Stomach (tissue), 9 donors: Measurements from ENCODE around the gene FARS2. TPM values are rescaled to one million over a fixed set of nuclear protein-coding genes. Genes with fewer than 3 reads are reported as not detected.
A peak's percentile ranks its signal among the peaks of the same experiment; 100 is the strongest.

Experiments
- DNase-seq, 2 donors: peaks; one replicate each; pipeline versions ENCODE4 v3.0.0 to v3.0.0-alpha.2; 2013 to 2019
- H3K27ac ChIP-seq, 5 donors: fragments of 200-600 bp in 4 of 5; sonication (generic) in 4 of 5; one replicate each; pipeline ENCODE4 v1.5.1; 2013 to 2019; ENCODE audit warnings: mild to moderate bottlenecking in 1 of 5, moderate library complexity in 1 of 5
- H3K27me3 ChIP-seq, 3 donors: fragments of 200-600 bp; sonication (generic); one replicate each; pipeline ENCODE4 v1.5.1; 2017 to 2019; ENCODE audit warnings: mixed run types in 1 of 3
- H3K36me3 ChIP-seq, 4 donors: fragments of 200-600 bp; sonication (generic); 1 replicate in 3 of 4; 2 replicates in 1 of 4; pipeline ENCODE4 v1.5.1; 2016 to 2019
- H3K4me1 ChIP-seq, 4 donors: fragments of 200-600 bp; sonication (generic); one replicate each; pipeline ENCODE4 v1.5.1; 2016 to 2019
- H3K4me3 ChIP-seq, 4 donors: fragments of 200-600 bp; sonication (generic) in 3 of 4; one replicate each; pipeline ENCODE4 v1.5.1; 2016 to 2019; ENCODE audit warnings: mild to moderate bottlenecking in 1 of 4
- H3K9me3 ChIP-seq, 4 donors: fragments of 200-600 bp; sonication (generic); one replicate each; pipeline ENCODE4 v1.5.1; 2016 to 2019
- EP300 ChIP-seq: sonication (generic); formaldehyde crosslinking; IDR thresholded peaks from one replicate; pipeline ENCODE4 v1.6.1; 2017; ENCODE audit warnings: antibody characterized with exemption
- POLR2A ChIP-seq, 4 donors: fragments of 450-650 bp; IDR thresholded peaks; one replicate each; pipeline ENCODE4 v1.6.1; 2016; ENCODE audit warnings: antibody characterized with exemption in 4 of 4, control low read depth in 2 of 4, mild to moderate bottlenecking in 1 of 4, moderate library complexity in 1 of 4
- POLR2AphosphoS5 ChIP-seq, 3 donors: sonication (generic); formaldehyde crosslinking; IDR thresholded peaks; one replicate each; pipeline ENCODE4 v1.6.1; 2016; ENCODE audit warnings: antibody characterized with exemption in 3 of 3
- WGBS, 5 donors: extraction: QIAGEN DNeasy Blood & Tissue Kit in 3 of 5; methylation state at CpG; one replicate each; pipeline versions ENCODE4 v1.1.5 to v1.1.7; 2013 to 2018; 5-methylcytosine and 5-hydroxymethylcytosine counted together
- intact Hi-C: fragments of 100-400 bp; cut with DNase I; formaldehyde crosslinking; loops from one replicate; pipeline ENCODE4 v1.15.1; 2023; ENCODE audit warnings: low total_unique reads
- polyA plus RNA-seq, 3 donors: library from polyadenylated mRNA; stranded (reverse); fragments of 200-250 nt; gene quantifications; one replicate each; pipeline ENCODE4 v1.2.3, GENCODE V29; 2013
- total RNA-seq, 5 donors: library from RNA; depleted of rRNA; stranded (reverse); fragments of >200 nt; gene quantifications; one replicate each; pipeline versions ENCODE4 v1.1.0 to v1.2.3, GENCODE V29; 2014 to 2016
- TF ChIP-seq, protein P1 (sequence below), 7 experiments: fragments of 450-650 bp in 4 of 7; fragments of 200-600 bp in 3 of 7; sonication (generic) in 3 of 7; IDR thresholded peaks; one replicate each; pipeline ENCODE4 v1.5.1; 2016 to 2019; ENCODE audit warnings: antibody characterized with exemption in 7 of 7, control low read depth in 2 of 7, mild to moderate bottlenecking in 1 of 7
- donor health status: healthy with polysubstance abuse.
- donor health status: Bipolar disorder and iron deficiency.
- donor health status: healthy.

The FARS2 gene
- total and polyA plus RNA-seq, 8 donors, result 3.8 to 47.8 (median 15.9) TPM

DNA sequence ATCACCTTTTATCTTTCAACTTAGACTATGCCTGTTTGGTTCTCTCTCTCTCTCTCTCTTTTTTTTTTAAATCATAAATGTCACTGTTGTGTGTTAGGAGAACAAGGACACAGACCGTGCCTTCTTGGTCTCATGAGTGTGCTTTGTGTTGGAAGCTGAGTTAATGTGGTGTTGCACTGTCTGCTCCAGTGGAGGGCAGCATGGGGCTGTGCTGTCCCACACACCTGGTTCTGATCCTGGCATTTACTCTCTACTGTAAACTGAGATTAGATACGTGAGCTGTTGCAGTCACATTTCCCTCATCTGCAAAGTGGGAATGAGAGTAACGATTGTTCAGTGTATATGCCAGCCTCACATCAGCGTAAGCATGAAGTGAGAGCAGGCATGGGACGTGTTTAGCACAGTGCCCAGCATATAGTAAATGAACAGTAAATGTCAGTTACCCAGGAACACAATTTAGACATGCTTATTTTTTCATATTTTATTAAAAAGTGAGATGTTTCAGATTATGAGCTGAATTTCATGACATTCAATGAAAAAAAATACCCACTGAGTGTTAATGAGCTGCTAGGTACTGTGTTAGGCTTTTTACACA, 161.1 kb downstream of the FARS2 start:
- 56 to 72% (median 68%) methylated on average over 5 of the region's 5 CpGs for WGBS, 5 donors
- intact Hi-C loops, result no loop called here
- H3K36me3 ChIP-seq, result peaks cover 0 to 4% (median 2%) of the 10 kb centered on the region in 4 donors
- H3K27me3 ChIP-seq, result no peaks in the 10 kb centered on the region
- peak; percentile 52 to 58 for DNase-seq
- H3K27ac ChIP-seq, result no peak overlapping the region
- H3K4me1 ChIP-seq, result no peaks in the 10 kb centered on the region
- no peak for TF ChIP-seq POLR2AphosphoS5 (IDR thresholded peaks at IDR 0.05)
- TF ChIP-seq, protein P1, sequence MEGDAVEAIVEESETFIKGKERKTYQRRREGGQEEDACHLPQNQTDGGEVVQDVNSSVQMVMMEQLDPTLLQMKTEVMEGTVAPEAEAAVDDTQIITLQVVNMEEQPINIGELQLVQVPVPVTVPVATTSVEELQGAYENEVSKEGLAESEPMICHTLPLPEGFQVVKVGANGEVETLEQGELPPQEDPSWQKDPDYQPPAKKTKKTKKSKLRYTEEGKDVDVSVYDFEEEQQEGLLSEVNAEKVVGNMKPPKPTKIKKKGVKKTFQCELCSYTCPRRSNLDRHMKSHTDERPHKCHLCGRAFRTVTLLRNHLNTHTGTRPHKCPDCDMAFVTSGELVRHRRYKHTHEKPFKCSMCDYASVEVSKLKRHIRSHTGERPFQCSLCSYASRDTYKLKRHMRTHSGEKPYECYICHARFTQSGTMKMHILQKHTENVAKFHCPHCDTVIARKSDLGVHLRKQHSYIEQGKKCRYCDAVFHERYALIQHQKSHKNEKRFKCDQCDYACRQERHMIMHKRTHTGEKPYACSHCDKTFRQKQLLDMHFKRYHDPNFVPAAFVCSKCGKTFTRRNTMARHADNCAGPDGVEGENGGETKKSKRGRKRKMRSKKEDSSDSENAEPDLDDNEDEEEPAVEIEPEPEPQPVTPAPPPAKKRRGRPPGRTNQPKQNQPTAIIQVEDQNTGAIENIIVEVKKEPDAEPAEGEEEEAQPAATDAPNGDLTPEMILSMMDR (IDR thresholded peaks at IDR 0.05), result peak in 5 of 7 experiments; percentile 14 to 59 (median 32)
- H3K4me3 ChIP-seq, result no peak overlapping the region
- H3K9me3 ChIP-seq, result no peaks in the 10 kb centered on the region

DNA sequence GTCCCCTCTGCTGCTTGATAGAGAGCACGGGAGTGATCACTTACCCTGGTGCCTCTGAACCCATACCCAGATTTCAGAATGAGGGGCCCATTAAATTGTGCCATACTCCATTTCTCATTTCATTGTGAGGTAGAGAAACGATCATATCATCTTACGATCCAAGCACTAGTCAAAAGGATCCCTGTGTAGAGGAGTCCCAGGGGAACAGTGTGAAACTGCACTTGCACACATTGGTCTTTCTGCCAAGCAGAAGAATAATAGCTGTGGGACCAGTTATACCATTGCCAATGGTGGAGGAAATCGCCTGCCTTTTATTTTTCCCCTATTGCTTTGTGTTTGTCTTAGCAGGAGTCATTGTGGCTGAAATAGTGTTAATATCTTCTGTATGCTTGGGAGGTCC, 161.9 kb downstream of the FARS2 start:
- no peaks in the 10 kb centered on the region for H3K4me1 ChIP-seq
- TF ChIP-seq POLR2A (IDR thresholded peaks at IDR 0.05) (no peak), EP300 (no peak), POLR2AphosphoS5 (IDR thresholded peaks at IDR 0.05) (no peak)
- TF ChIP-seq, protein P1 (IDR thresholded peaks at IDR 0.05), result no peak
- no peak overlapping the region for H3K27ac ChIP-seq
- intact Hi-C loops, result no loop called here
- no peak overlapping the region for H3K4me3 ChIP-seq
- no peaks in the 10 kb centered on the region for H3K27me3 ChIP-seq
- WGBS, 5 donors, result 90 to 96% (median 95%) methylated on average over 4 of the region's 4 CpGs
- H3K36me3 ChIP-seq, result peaks cover 0 to 4% (median 2%) of the 10 kb centered on the region in 4 donors
- DNase-seq, result no peak
- no peaks in the 10 kb centered on the region for H3K9me3 ChIP-seq

DNA sequence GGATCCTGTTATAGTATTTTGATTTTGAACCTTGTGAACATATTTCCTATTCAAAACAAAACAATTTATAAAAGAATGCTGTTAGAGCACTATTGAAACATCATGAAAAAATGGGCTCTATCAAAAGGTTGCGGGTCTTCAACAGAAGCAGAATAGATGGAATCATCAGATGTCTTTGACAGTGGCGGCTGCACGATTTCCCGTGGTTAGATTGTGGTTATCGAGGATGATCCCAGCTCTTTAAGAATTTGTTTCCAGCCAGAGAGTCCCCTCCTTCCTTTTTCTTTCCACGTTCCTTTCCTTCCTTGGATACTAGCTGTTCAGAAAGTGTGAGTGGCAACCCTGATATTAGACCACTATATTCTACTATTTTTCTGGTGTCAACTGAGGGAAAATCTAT, 163.4 kb downstream of the FARS2 start:
- 83 to 94% (median 89%) methylated on average over 6 of the region's 6 CpGs for WGBS, 5 donors
- intact Hi-C loops, result no loop called here

DNA sequence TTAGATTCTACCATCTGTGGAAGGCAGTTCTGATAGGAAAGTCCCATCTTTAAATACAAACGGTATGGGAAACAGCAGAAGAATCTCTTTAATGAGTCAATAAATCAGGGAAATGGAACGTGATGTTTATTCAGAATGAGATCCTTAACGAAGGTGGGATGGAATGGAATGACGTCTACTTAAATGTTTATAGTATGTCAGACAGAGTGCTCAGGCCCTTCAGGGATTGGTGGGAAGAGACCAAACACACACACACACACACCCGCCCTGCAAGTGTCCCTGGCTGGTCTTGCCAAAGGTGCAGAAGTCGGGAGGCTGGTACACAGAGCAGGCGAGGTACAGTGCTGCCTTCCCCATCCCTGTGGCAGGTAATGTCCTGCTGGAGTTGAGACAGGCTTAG, 164.0 kb downstream of the FARS2 start:
- TF ChIP-seq, protein P1 (IDR thresholded peaks at IDR 0.05), result no peak
- TF ChIP-seq EP300 (no peak), POLR2A (IDR thresholded peaks at IDR 0.05) (no peak), POLR2AphosphoS5 (IDR thresholded peaks at IDR 0.05) (no peak)
- Histone ChIP-seq H3K36me3 (peaks cover 0 to 4% (median 2%) of the 10 kb centered on the region in 4 donors), H3K4me1 (no peaks in the 10 kb centered on the region), H3K9me3 (no peaks in the 10 kb centered on the region), H3K27ac (no peak overlapping the region), H3K4me3 (no peak overlapping the region), H3K27me3 (no peaks in the 10 kb centered on the region)
- 72 to 80% (median 77%) methylated on average over 7 of the region's 7 CpGs for WGBS, 5 donors
- intact Hi-C loops, result no loop called here
- DNase-seq, result peak in 1 of 2 donors; percentile 6

More for the DNA sequence above, 163.4 kb downstream of the FARS2 start:
- H3K27ac ChIP-seq, result no peak overlapping the region
- H3K4me1 ChIP-seq, result no peaks in the 10 kb centered on the region
- H3K27me3 ChIP-seq, result no peaks in the 10 kb centered on the region
- no peak overlapping the region for H3K4me3 ChIP-seq
- peaks cover 0 to 4% (median 2%) of the 10 kb centered on the region in 4 donors for H3K36me3 ChIP-seq
- H3K9me3 ChIP-seq, result no peaks in the 10 kb centered on the region
- TF ChIP-seq POLR2A (IDR thresholded peaks at IDR 0.05) (no peak), EP300 (no peak), POLR2AphosphoS5 (IDR thresholded peaks at IDR 0.05) (no peak)
- TF ChIP-seq, protein P1 (IDR thresholded peaks at IDR 0.05), result no peak
- no peak for DNase-seq
